HepG2 (cell line): ENCODE measurements around the gene SRD5A1. TPM values are rescaled to one million over a fixed set of nuclear protein-coding genes. Genes with fewer than 3 reads are reported as not detected.
A peak's percentile ranks its signal among the peaks of the same experiment; 100 is the strongest.

Experiments
- AGO1 ChIP-seq: fragments of 200-400 bp; formaldehyde crosslinking; IDR thresholded peaks from 2 replicates; pipeline ENCODE4 v1.6.1; 2017; ENCODE audit warnings: mild to moderate bottlenecking, low read depth, low read length, moderate library complexity; ENCODE audit not compliant: poor library complexity, severe bottlenecking
- ATM ChIP-seq: fragments of 450-650 bp; IDR thresholded peaks from 2 replicates; pipeline ENCODE4 v1.7.1; 2017; ENCODE audit warnings: mild to moderate bottlenecking, borderline replicate concordance
- BATF2 ChIP-seq: sonication (generic); formaldehyde crosslinking; IDR thresholded peaks from 2 replicates; pipeline ENCODE4 v1.8.0; 2022; ENCODE audit warnings: mild to moderate bottlenecking, missing genetic modification reagents, moderate library complexity
- CHCHD3 ChIP-seq: sonication (generic); formaldehyde crosslinking; IDR thresholded peaks from 2 replicates; pipeline ENCODE4 v1.8.0; 2022; ENCODE audit warnings: mild to moderate bottlenecking, missing genetic modification reagents, moderate library complexity
- CREBL2 ChIP-seq: sonication (generic); formaldehyde crosslinking; IDR thresholded peaks from 2 replicates; pipeline ENCODE4 v1.8.1; 2023; ENCODE audit warnings: missing genetic modification reagents, mild to moderate bottlenecking, borderline replicate concordance
- ETV6 ChIP-seq: sonication (generic); formaldehyde crosslinking; conservative IDR thresholded peaks from 2 replicates; pipeline ENCODE4 v1.4.0; 2020; ENCODE audit warnings: missing genetic modification reagents
- KDM5A ChIP-seq: fragments of 200-600 bp; sonication (generic); IDR thresholded peaks from 2 replicates; pipeline ENCODE4 v1.7.0; 2018; ENCODE audit warnings: antibody characterized with exemption, mild to moderate bottlenecking, low read length, borderline replicate concordance
- MLLT10 ChIP-seq: sonication (generic); formaldehyde crosslinking; IDR thresholded peaks from 2 replicates; pipeline ENCODE4 v1.4.0; 2020; ENCODE audit warnings: missing genetic modification reagents
- NFE2L2 ChIP-seq: fragments of 150-350 bp; IDR thresholded peaks from 2 replicates; pipeline ENCODE4 v1.6.1; 2014; ENCODE audit warnings: low read length
- NPAS2 ChIP-seq: sonication (generic); formaldehyde crosslinking; IDR thresholded peaks from 2 replicates; pipeline ENCODE4 v1.8.0; 2022; ENCODE audit warnings: mild to moderate bottlenecking, missing genetic modification reagents, borderline replicate concordance
- PAF1 ChIP-seq: IDR thresholded peaks from 2 replicates; pipeline ENCODE4 v1.6.1; 2016; ENCODE audit warnings: missing genetic modification reagents, missing compliant biosample characterization
- PLRG1 ChIP-seq: fragments of 450-650 bp; conservative IDR thresholded peaks from 2 replicates; pipeline ENCODE4 v1.6.1; 2016
- RBAK ChIP-seq: sonication (generic); formaldehyde crosslinking; IDR thresholded peaks from 2 replicates; pipeline ENCODE4 v1.5.1; 2020; ENCODE audit warnings: mild to moderate bottlenecking, missing genetic modification reagents
- RNF219 ChIP-seq: sonication (generic); formaldehyde crosslinking; IDR thresholded peaks from 2 replicates; pipeline ENCODE4 v1.5.0; 2020; ENCODE audit warnings: mild to moderate bottlenecking, missing genetic modification reagents
- TRIM22 ChIP-seq: fragments of 450-650 bp; IDR thresholded peaks from 2 replicates; pipeline ENCODE4 v1.6.1; 2017
- WIZ ChIP-seq: sonication (generic); formaldehyde crosslinking; IDR thresholded peaks from 2 replicates; pipeline ENCODE4 v1.5.1; 2020; ENCODE audit warnings: mild to moderate bottlenecking, missing genetic modification reagents
- ZGPAT ChIP-seq: IDR thresholded peaks from 2 replicates; pipeline ENCODE4 v1.6.1; 2016; ENCODE audit warnings: mild to moderate bottlenecking
- ZNF547 ChIP-seq: sonication (generic); formaldehyde crosslinking; IDR thresholded peaks from 2 replicates; pipeline ENCODE4 v1.5.1; 2020; ENCODE audit warnings: mild to moderate bottlenecking, missing genetic modification reagents
- ZNF674 ChIP-seq: sonication (generic); formaldehyde crosslinking; IDR thresholded peaks from 2 replicates; pipeline ENCODE4 v1.5.0; 2020; ENCODE audit warnings: low read depth, mild to moderate bottlenecking, missing genetic modification reagents
- ZNF784 ChIP-seq: sonication (generic); formaldehyde crosslinking; IDR thresholded peaks from 2 replicates; pipeline ENCODE4 v1.5.1; 2020; ENCODE audit warnings: missing genetic modification reagents, mild to moderate bottlenecking, borderline replicate concordance
- polyA plus RNA-seq, 8 experiments: library from polyadenylated mRNA; depleted of rRNA in 3 of 8; stranded (reverse) in 7 of 8; unstranded in 1 of 8; fragments of >200 nt; fragmentation: Illumina TruSeq in 4 of 8; extraction: Trizol in 4 of 8; gene quantifications; 2 replicates each; pipeline versions ENCODE4 v1.2.1 to v1.2.3, GENCODE V29; 2011 to 2016; ENCODE audit warnings: low read depth in 4 of 8, missing spikeins in 1 of 8, mixed read lengths in 1 of 8; ENCODE audit not compliant: insufficient read depth in 1 of 8
- total RNA-seq, 5 experiments: library from RNA; depleted of rRNA; stranded (reverse); fragments of >200 nt; fragmentation: Illumina TruSeq; extraction: Trizol; gene quantifications; 2 replicates each; pipeline ENCODE4 v1.2.3, GENCODE V29; 2016; ENCODE audit warnings: low read depth in 1 of 5
- TF ChIP-seq, protein P1 (sequence below): IDR thresholded peaks from 2 replicates; pipeline ENCODE4 v1.6.1; 2018; ENCODE audit warnings: missing genetic modification reagents, mild to moderate bottlenecking, missing compliant biosample characterization

SRD5A1 gene
- total and polyA plus RNA-seq, 2 of the 13 experiments (the other 11 are each of a cell fraction or from before 2014, with no cell fraction given) = 6.1 to 9.9 TPM

DNA sequence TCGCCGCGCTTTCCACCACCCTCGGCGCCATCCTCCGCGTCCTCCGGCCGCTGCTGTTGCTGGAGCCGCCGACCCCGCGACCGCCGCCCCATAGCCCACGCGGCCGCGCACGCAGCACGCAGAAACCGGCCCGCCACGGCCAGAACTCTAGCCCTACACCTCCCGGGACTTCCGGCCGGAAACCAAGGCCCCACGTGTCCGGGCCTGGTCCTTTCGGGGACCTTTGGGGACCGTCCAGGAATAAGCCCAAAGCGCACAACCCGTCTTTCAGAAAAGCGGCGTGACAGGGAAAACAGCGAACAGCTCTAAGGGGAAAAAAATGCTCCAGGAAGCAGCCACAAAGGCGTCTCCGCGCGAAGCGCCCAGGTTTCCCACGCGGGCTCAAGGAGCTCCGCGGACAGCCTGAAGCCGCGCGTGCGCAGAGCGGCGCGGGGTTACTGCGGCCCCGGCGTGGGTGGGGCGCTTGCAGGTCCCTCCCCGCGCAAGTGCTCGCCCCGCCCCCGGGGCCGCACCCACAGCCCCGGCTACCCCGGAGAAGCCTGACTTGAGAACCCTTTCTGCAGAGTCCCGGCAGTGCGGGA is at the start of gene SRD5A1, which contains the start of gene NSUN2 (continued):
- no peak for TF ChIP-seq RNF219
- TF ChIP-seq ZGPAT = peak; percentile 72; the same call in 1 of the 2 replicates
- no peak for TF ChIP-seq PLRG1
- TF ChIP-seq CREBL2 (CRISPR knock-in tag) = no peak; the same call in 1 of the 2 replicates
- peak; percentile 84; the same call in 1 of the 2 replicates for TF ChIP-seq ZNF784
- TF ChIP-seq ETV6 (CRISPR knock-in tag) = no peak
- TF ChIP-seq ZNF674 (CRISPR knock-in tag) = no peak
- TF ChIP-seq RBAK (CRISPR knock-in tag) = no peak
- no peak for TF ChIP-seq NPAS2 (CRISPR knock-in tag)
- no peak for TF ChIP-seq TRIM22
- TF ChIP-seq PAF1 = no peak
- no peak for TF ChIP-seq MLLT10 (CRISPR knock-in tag)
- TF ChIP-seq KDM5A = peak; percentile 96
- TF ChIP-seq ATM = no peak
- no peak; the same call in 1 of the 2 replicates for TF ChIP-seq CHCHD3 (CRISPR knock-in tag)
- TF ChIP-seq, protein P1, sequence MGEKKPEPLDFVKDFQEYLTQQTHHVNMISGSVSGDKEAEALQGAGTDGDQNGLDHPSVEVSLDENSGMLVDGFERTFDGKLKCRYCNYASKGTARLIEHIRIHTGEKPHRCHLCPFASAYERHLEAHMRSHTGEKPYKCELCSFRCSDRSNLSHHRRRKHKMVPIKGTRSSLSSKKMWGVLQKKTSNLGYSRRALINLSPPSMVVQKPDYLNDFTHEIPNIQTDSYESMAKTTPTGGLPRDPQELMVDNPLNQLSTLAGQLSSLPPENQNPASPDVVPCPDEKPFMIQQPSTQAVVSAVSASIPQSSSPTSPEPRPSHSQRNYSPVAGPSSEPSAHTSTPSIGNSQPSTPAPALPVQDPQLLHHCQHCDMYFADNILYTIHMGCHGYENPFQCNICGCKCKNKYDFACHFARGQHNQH (CRISPR knock-in tag) = no peak
- no peak for TF ChIP-seq BATF2
- no peak for TF ChIP-seq NFE2L2
- TF ChIP-seq WIZ (CRISPR knock-in tag) = no peak; the same call in 1 of the 2 replicates
- TF ChIP-seq AGO1 = no peak
- 0 out of 2 replicates have a peak, but pooled peaks have one; percentile 64 for TF ChIP-seq ZNF547
